Adipocyte (in vitro differentiated cells): ENCODE data around the gene ADM2.

Experiments used
- DNase-seq: peaks from one replicate; pipeline ENCODE4 v3.0.0-alpha.2; 2015; ENCODE audit warnings: low read depth
- H3K27me3 ChIP-seq: replicated peaks from 2 replicates; pipeline ENCODE4 v1.7.0; 2013; ENCODE audit warnings: mild to moderate bottlenecking, low read length, moderate library complexity; ENCODE audit not compliant: control insufficient read depth, insufficient read depth
- H3K36me3 ChIP-seq: 2 replicates; pipeline ENCODE4 v1.7.0; 2013; ENCODE audit warnings: low read length, mild to moderate bottlenecking, moderate library complexity; ENCODE audit not compliant: control insufficient read depth, insufficient read depth, severe bottlenecking
- H3K4me1 ChIP-seq: 2 replicates; pipeline ENCODE4 v1.7.0; 2013; ENCODE audit warnings: mild to moderate bottlenecking, low read length, moderate library complexity; ENCODE audit not compliant: control insufficient read depth, insufficient read depth
- H3K4me3 ChIP-seq: 2 replicates; pipeline ENCODE4 v1.7.0; 2013; ENCODE audit warnings: mild to moderate bottlenecking, low read length, moderate library complexity
- H3K9ac ChIP-seq: 2 replicates; pipeline ENCODE4 v1.7.0; 2013; ENCODE audit warnings: mild to moderate bottlenecking, low read length, moderate library complexity
- H3K9me3 ChIP-seq: 2 replicates; pipeline ENCODE4 v1.7.0; 2013; ENCODE audit warnings: mild to moderate bottlenecking, low read length, moderate library complexity; ENCODE audit not compliant: control insufficient read depth

Gene ADM2

DNA sequence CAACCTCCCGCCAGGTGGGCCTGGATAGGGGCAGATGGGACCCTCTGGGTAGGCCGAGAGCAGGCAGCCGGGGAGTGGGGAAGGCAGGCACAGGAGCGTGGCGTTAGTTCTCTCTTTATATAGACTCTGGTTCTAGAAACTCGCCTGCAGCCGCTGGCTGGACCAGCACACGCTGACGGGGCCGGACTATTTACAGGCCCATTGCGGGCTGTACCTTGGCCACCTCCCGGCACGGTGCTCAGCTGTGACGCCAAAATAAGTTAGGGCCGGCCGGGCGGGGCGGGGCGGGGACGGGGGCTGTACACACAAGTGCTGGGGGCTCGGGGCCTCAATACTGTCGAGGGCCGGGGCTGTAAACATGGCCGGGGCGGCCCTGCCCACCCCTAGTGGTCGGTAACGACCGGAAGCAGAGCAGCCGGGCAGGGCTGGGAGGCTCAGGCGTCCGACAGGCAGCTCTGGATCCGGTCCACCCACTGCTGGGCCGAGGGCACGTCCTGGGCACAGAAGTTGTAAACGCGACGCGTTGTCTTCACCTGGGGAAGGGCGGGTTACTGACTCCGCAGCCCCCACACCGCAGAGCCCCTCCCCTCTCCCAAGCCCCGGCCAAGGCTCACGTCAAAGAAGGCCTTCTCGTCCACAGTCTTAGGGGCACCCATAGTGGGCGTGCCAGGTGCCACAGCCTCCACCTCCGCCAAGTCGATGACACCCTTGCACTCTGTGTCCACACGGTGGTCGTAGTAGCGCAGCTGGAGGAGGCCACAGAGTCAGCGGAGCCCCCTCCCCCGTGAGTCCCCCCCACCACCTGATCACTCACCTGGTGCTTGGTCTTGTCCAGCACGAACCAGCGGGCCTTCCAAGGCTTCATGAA is 34.4 kb upstream of the ADM2 start:
- Histone ChIP-seq H3K9ac (no peak overlapping the region), H3K4me1 (peaks cover 21% of the 10 kb centered on the region), H3K27me3 (no peaks in the 10 kb centered on the region), H3K4me3 (no peak overlapping the region), H3K9me3 (no peaks in the 10 kb centered on the region), H3K36me3 (peaks cover 54% of the 10 kb centered on the region)
- DNase-seq, result no peak

DNA sequence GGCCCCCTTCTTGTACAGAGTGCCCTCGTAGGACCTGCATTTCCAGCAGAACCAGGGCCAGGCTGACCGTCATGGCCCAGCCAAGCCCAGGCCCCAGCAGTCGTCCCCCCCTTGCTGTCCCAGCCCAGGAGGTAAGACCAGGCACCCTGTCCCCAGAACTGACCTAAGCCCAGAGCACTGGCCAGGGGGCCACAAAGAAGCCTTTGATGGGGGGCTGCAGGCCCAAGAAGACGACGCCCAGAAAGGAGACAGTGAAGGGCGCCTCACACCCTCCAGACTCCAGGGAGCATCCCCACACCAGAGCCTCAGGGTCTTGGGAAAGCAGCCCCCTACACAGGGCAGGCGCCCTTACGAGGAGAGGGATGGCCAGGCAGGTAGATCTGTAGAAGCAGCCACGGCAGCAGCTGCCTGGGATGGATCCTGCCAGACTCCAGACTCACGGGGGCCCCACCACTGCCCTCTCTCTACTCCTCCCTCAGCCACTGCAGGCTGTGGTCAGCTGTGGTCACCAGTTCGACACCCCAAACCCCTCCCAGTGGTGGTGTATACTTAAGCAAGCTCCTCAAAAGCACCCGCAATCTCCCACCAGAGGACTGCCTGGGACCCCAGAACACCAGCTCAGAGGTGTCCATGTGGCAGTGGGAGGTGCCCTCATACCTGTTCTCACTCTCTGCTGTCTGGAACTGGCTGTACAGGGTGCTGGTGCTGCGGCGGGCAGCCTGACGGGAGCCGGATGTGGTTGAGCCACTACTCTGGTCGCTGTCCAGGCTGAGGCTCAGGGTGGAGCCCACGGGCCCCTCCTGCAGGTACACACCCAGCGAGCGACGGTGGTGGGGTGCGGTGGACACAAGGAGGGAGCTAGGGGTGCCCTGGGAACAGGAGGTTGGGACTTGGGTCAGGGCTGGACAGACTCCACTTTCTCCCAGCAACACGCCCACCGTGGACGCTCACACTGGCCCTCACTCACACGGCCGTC is 33.5 kb upstream of the ADM2 start:
- no peak overlapping the region for H3K4me3 ChIP-seq
- H3K9ac ChIP-seq, result no peak overlapping the region
- DNase-seq, result no peak
- no peaks in the 10 kb centered on the region for H3K27me3 ChIP-seq
- no peaks in the 10 kb centered on the region for H3K9me3 ChIP-seq
- H3K4me1 ChIP-seq, result peaks cover 21% of the 10 kb centered on the region
- peaks cover 50% of the 10 kb centered on the region for H3K36me3 ChIP-seq

DNA sequence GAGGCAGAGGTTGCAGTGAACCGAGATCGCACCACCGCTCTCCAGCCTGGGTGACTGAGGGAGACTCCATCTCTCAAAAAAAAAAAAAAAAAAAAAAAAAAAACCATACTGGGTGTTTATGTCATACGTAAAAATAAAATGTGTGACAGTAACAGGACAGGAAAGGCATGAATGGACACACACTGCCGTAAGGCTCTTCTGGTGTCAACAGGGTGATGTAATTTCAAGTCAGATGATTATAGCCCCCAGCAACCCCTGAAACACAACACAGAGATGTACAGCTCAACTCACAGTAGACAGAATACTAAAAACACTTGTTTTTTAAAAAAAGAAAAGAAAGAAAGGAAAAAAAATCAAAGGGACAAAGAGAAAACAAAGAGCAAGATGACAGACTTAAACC is 28.7 kb upstream of the ADM2 start:
- Histone ChIP-seq H3K36me3 (peaks cover 69% of the 10 kb centered on the region), H3K9me3 (no peaks in the 10 kb centered on the region), H3K4me3 (no peak overlapping the region), H3K9ac (no peak overlapping the region), H3K27me3 (no peaks in the 10 kb centered on the region), H3K4me1 (no peaks in the 10 kb centered on the region)
- no peak for DNase-seq

DNA sequence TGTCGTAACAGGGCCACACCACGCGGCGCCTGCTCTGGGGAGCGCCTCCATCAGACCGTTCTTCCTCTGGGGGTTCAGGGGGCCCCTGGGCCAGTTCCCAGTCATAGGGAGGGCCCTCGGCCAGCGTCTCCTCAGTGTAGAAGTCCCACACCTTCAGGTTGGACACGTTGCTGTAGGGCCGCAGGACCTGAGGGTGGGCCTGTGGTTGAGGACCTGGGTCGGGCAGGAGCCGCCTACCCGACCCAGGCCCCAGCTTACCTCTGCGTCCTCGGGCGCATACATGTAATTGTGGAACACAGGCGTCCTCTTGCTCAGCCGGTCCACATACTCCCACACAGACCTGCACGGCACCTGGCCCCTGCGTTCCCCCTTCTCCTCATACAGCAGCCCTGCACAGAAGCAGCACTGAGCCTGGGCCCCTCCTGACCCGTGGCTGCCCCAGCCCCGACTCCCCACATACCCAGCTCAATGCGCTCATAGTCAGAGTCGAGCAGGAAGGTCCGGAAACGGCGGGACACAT is 26.7 kb upstream of the ADM2 start:
- Histone ChIP-seq H3K9ac (no peak overlapping the region), H3K36me3 (peaks cover 68% of the 10 kb centered on the region), H3K4me3 (no peak overlapping the region), H3K27me3 (no peaks in the 10 kb centered on the region), H3K9me3 (no peaks in the 10 kb centered on the region), H3K4me1 (no peaks in the 10 kb centered on the region)
- DNase-seq, result no peak

DNA sequence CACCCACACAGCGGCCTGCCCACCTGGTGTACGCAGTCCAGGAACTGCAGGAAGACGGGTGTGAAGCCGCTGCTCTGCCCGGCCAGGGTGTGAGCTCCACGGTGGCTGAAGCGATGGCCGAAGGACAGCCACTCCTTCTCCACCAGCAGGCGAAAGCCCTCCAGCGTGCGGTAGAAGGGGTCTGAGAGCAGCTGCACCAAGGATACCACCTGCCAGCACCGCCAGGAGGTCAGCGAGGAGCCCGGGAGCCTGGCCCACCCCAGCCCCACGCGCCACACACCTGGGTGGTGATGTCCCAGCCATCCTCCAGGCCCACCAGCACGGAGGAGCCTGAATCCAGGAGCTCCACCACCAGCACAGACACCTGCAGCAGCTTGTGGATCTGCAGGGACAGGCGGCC is 26.1 kb upstream of the ADM2 start:
- H3K36me3 ChIP-seq, result peaks cover 69% of the 10 kb centered on the region
- H3K9ac ChIP-seq, result no peak overlapping the region
- no peak for DNase-seq
- no peak overlapping the region for H3K4me3 ChIP-seq
- H3K9me3 ChIP-seq, result no peaks in the 10 kb centered on the region
- no peaks in the 10 kb centered on the region for H3K27me3 ChIP-seq
- H3K4me1 ChIP-seq, result no peaks in the 10 kb centered on the region

DNA sequence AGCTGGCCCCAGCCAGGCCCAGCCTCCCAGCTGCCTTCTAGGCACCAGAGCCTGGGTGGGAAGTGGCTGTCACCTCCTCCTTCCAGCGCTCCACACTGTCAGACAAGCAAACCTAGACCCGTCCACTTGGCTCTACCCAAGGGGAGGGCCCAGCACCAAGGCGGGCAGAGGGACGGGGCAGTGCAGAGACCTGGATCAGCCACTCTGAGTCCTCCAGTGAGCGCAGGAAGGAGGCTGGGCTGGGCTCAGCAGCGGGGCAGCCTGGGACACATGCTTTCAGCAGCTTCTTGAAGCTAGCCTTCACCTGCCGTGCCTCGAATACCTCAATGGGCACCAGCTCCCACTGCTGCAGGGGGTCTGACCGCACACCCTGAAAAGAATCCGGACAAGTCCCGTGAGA is 25.3 kb upstream of the ADM2 start:
- Histone ChIP-seq H3K9me3 (no peaks in the 10 kb centered on the region), H3K9ac (no peak overlapping the region), H3K4me3 (no peak overlapping the region), H3K27me3 (no peaks in the 10 kb centered on the region), H3K36me3 (peaks cover 70% of the 10 kb centered on the region), H3K4me1 (no peaks in the 10 kb centered on the region)
- DNase-seq, result no peak

DNA sequence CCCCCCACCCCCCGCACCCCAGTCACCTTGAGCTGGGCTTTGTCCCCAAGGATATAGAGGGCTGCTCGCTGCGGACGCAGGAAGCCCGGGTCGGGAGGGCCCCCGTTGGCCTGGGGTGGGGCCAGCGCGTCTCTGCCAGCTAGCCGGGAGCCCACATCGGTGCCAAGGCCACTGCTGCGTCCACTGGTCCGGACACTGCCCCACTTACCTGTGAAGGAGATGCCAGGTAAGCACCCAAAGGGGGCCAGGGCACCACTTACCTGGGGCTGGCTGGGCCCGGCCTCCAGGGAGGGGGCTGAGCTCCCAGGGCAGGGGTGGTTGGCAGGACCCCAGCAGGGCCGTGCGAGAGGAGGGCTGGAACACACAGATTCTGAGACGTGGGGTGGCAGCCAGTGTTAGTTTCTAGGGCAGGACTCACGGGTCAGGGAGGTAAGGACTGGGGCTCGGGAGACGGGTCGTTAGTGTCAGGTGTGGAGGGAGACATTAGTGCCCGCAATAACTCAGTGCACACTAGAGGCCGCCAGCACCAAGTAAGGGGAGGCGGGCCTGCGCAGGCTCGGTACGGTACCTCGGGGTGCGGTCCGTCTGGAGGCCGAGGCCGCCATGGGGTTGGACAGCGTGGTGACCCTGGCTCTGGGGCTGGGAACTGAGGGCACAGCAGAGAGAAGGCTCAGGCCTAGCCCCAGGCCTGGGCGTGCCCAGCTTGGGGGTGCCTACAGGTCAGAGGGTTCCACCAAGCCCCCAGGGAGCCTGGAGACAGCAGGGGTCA is 24.7 kb upstream of the ADM2 start:
- Histone ChIP-seq H3K4me3 (no peak overlapping the region), H3K27me3 (no peaks in the 10 kb centered on the region), H3K4me1 (no peaks in the 10 kb centered on the region), H3K36me3 (peaks cover 76% of the 10 kb centered on the region), H3K9ac (no peak overlapping the region), H3K9me3 (no peaks in the 10 kb centered on the region)
- DNase-seq, result no peak

DNA sequence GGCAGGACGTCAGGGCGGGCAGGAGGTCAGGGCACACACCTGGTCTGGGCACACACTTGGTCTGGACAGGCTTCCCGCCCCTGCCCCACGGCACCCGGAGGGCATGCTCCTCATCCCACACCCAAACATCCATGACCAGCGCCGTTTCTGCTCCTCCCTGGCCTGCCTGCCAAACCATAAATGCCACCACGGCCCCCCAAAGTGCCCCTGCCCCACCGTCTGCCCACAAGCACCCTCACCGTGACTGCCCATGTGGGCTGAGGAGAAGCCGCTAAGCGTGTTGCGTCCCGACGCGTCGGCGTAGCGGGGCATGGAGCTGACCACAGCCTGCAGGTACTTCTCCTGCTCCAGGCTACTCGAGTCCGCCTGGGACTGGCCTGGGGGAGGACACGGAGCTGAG is 22.3 kb upstream of the ADM2 start:
- no peak overlapping the region for H3K9ac ChIP-seq
- H3K4me3 ChIP-seq, result no peak overlapping the region
- no peak for DNase-seq
- peaks cover 91% of the 10 kb centered on the region for H3K36me3 ChIP-seq
- no peaks in the 10 kb centered on the region for H3K4me1 ChIP-seq
- no peaks in the 10 kb centered on the region for H3K9me3 ChIP-seq
- H3K27me3 ChIP-seq, result no peaks in the 10 kb centered on the region

DNA sequence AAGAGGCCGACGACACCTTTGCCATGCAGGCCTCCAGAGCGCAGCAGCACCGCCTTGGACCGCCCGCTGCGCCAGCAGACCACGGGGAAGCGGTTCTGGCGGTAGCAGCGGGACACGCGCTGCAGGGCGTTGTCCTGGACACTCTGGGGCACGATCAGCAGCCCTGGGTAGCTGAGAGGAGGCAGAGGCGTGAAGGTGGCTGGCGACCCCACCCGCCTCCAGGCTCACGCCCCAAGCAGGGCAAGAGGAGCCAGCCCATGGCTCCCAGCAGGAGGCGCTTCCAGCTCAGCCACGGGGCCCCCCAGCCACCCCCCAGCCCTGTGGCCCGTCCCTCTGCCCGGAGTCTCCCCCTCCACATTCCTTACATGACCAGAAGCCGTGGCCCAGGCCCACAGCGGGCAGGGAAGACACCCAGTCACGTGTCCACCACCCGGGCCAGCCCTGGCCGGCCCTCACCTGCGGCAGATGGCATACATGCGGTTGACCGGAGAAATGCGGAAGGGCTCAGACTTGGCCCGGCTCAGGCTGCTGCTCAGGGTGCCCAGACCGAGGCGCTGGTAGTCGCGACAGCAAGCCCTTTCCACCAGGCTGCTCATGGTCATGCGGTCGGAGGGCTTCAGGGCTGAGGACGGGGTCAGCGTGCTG is 21.7 kb upstream of the ADM2 start:
- Histone ChIP-seq H3K9ac (no peak overlapping the region), H3K4me1 (no peaks in the 10 kb centered on the region), H3K36me3 (peaks cover 91% of the 10 kb centered on the region), H3K27me3 (no peaks in the 10 kb centered on the region), H3K4me3 (no peak overlapping the region), H3K9me3 (no peaks in the 10 kb centered on the region)
- DNase-seq, result no peak

DNA sequence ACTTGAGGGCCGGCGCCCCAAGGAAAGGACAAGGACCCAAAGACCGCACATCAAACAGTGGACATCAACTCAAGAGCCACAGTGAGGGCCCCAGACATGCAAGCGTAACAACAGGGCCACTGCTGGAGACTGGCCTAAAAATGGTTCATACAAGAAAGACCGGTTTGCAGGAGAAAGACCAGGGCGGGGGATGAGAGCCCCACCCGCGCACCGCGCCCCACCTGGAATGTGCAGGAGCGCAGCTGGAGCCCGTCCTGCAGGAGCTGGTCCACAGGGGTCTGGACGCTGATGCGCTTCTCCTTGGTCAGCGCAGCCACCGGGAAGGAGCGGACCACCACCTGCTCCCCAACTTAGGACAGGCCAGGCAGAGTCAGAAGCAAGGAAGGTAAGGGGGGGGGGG is 20.4 kb upstream of the ADM2 start:
- H3K9me3 ChIP-seq, result no peaks in the 10 kb centered on the region
- no peak overlapping the region for H3K9ac ChIP-seq
- no peaks in the 10 kb centered on the region for H3K27me3 ChIP-seq
- DNase-seq, result no peak
- H3K4me1 ChIP-seq, result no peaks in the 10 kb centered on the region
- H3K36me3 ChIP-seq, result peaks cover 92% of the 10 kb centered on the region
- H3K4me3 ChIP-seq, result no peak overlapping the region
